DND-41 (cell line): Measurements from ENCODE around the gene RBM19.

ENCODE experiments used
- EZH2 ChIP-seq: IDR thresholded peaks from 3 replicates; pipeline ENCODE4 v1.6.1; 2012; ENCODE audit warnings: borderline replicate concordance, low read depth, mild to moderate bottlenecking, moderate library complexity, low read length, inconsistent platforms; ENCODE audit not compliant: severe bottlenecking
- TF ChIP-seq, protein P1 (sequence below): IDR thresholded peaks from 2 replicates; pipeline ENCODE4 v1.5.1; 2012; ENCODE audit warnings: borderline replicate concordance, low read length, moderate library complexity, mild to moderate bottlenecking; ENCODE audit not compliant: poor library complexity, severe bottlenecking; ENCODE audit errors: extremely low read depth

DNA sequence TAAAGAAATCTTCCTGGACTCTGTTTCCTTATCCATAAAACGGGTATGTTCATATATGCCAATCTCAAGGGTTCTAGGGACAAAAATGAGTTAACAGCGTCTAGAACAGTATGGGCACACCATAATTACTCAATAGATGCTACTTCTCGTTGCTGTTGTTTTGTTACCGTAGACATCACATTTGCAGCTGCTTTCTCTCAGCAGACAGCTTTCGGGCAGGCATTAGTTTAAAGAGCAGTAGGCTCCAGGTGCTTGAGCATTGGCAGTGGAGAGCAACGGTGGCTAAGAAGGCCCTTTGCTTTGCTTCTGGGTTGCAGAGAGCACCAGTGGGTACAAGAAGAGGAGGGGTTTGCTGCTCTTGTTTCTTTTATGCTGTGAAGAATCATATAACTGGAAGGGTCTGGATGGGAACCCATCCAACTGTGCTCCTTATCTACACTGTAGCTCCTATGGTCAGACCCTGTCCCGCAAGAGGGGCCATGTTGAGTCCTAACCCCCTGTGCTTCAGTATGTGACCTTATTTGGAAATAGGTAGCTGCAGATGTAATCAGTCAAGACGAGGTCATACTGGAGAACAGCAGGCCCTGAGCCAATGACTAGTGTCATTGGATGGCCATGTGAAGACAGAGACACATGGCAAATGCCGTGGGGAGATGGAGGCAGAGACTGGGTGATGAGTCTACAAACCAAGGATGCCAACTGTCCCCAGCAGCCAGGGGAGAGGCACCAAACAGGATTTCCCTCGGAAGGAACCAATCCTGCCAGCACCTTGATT, 120.0 kb downstream of the RBM19 start:
- TF ChIP-seq, protein P1, sequence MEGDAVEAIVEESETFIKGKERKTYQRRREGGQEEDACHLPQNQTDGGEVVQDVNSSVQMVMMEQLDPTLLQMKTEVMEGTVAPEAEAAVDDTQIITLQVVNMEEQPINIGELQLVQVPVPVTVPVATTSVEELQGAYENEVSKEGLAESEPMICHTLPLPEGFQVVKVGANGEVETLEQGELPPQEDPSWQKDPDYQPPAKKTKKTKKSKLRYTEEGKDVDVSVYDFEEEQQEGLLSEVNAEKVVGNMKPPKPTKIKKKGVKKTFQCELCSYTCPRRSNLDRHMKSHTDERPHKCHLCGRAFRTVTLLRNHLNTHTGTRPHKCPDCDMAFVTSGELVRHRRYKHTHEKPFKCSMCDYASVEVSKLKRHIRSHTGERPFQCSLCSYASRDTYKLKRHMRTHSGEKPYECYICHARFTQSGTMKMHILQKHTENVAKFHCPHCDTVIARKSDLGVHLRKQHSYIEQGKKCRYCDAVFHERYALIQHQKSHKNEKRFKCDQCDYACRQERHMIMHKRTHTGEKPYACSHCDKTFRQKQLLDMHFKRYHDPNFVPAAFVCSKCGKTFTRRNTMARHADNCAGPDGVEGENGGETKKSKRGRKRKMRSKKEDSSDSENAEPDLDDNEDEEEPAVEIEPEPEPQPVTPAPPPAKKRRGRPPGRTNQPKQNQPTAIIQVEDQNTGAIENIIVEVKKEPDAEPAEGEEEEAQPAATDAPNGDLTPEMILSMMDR, result no peak
- no peak for TF ChIP-seq EZH2
